Measurements from ENCODE around the gene TCHP.

TCHP gene

DNA sequence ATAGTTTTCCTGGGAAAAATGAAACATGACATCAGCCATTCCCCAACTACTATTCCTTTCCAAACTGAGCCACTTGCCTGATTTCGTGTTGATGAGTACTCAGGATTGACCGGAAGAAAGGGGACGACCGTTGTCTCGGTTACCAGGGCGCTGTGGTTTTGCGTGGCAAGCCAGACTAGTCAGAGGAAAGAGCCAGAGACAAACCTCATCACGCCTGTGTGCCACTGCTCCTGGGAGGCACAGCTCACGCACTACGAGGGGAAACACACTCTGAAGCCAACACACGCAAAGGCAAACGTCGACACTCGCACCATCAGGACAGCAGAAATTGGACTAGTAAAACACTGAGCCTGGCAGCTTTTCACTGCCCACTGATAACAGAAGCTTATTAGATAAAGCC, 61.1 kb downstream of the TCHP start:
- DNase-seq: no peak
- TF ChIP-seq GATA1 (IDR thresholded peaks at IDR 0.05; ENCODE audit: low read depth, low read length) (no peak), POLR2A (IDR thresholded peaks at IDR 0.05; ENCODE audit: low read length) (no peak)

DNA sequence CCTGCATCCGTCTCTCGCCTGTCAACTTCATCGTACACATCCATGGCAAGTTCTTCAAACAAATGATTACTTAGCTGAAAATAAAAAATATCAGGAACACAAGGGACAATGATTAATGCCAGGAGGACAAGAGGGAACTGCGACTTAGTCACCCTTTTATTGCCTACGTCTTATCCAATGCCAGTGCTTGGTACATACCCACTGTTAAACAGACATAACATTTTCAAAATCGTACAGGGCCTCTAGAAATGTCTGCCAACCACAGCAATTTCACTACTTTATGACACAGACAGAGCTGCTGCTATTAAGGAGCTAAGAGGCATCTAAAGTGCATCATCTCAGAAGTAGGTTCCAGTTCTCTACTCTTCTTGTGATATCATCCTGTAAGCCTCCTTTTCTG, 61.5 kb downstream of the TCHP start:
- no peak for DNase-seq
- no peak for TF ChIP-seq GATA1 (IDR thresholded peaks at IDR 0.05; ENCODE audit: low read depth, low read length)
- TF ChIP-seq POLR2A (IDR thresholded peaks at IDR 0.05; ENCODE audit: low read length): no peak

DNA sequence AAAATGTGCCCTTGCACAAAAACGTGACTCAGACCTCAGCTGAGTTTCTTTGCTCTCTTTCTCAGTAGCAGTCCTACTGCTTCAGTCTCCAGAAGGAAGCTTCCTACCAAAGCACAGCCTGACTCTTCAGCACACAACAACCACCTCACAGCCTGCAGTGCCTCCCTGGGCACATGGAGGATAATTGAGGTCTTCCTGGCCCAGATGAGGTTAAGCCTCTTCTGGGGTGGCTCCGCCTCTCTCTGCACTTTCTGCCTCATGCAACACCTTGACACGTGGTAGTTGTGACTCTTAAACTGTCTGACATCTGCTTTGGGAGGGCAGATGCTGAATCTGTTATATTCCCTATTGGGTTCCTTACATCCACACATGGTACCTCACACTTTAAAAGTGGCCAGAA, 62.3 kb downstream of the TCHP start:
- DNase-seq: no peak
- TF ChIP-seq GATA1 (IDR thresholded peaks at IDR 0.05; ENCODE audit: low read depth, low read length) (no peak), POLR2A (IDR thresholded peaks at IDR 0.05; ENCODE audit: low read length) (no peak)

DNA sequence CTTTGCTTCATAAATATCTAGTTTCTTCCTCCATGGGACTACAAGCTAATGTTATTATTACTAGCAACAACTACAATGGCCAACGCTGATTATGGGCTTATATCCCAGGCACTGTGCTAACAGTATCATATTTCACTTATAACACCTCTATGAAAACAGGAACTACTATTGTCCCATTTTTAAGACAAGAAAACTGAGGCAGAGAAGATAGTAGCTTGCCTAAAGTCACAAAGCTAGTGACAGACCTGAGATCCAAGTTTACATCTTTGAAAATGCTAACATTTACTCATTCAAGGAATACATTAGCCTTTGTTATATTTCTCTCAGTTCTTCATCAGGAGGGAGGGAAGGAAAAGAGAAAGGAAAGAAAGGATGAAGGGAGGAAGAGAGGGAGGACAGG, 63.3 kb downstream of the TCHP start:
- DNase-seq: no peak
- no peak for TF ChIP-seq GATA1 (IDR thresholded peaks at IDR 0.05; ENCODE audit: low read depth, low read length)
- TF ChIP-seq POLR2A (IDR thresholded peaks at IDR 0.05; ENCODE audit: low read length): no peak

DNA sequence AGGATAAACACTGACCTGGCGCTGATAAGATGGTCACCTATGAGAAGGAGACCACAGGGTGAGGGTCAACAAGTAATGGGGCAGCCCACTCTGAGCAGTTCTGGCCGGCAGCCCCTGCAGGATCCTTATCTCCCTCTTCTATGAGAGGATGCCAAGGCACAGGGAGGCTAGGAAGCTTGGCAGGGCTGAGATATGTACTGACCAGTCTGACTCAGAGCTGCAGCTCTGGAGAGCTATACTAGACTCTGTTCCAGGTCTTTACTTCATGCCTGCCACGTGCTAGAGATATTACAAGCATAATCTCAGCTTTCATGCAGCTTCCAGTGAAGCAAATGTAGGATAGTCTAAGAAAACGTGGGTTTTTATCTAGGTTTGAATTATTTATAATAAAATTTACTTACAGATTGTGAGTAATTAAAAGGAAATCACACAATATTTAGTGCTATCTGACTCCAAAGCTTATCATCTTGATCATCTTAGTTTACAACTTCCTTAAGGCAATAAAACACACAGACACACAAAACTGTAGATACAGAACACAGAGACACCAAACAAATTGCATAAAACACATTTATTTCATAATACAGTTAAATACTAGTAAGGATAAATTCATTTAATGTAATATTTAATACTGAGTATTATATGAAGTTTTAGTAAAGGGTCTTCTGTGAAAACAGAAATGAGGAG, 63.8 kb downstream of the TCHP start:
- TF ChIP-seq GATA1 (IDR thresholded peaks at IDR 0.05; ENCODE audit: low read depth, low read length): no peak
- TF ChIP-seq POLR2A (IDR thresholded peaks at IDR 0.05; ENCODE audit: low read length): no peak
- DNase-seq: no peak

DNA sequence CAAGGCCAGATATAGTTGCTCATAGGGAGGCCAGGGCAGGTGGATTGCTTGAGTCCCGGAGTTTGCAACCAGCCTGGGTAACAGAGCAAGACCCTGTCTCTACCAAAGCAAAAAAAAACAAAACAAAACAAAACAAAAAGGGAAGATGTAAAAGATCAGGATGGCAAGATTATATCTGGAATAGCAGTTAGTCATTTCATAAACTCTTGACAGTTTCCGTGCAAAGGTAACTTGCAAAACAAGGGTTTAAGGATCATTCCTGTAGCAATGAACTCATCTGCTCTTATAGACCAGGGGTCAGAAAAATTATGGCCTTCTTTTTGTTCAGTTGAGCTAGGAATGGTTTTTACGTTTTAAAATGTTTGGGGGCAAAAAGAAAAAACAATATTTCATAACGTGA, 66.5 kb downstream of the TCHP start:
- TF ChIP-seq GATA1 (IDR thresholded peaks at IDR 0.05; ENCODE audit: low read depth, low read length) (no peak), POLR2A (IDR thresholded peaks at IDR 0.05; ENCODE audit: low read length) (no peak)

DNA sequence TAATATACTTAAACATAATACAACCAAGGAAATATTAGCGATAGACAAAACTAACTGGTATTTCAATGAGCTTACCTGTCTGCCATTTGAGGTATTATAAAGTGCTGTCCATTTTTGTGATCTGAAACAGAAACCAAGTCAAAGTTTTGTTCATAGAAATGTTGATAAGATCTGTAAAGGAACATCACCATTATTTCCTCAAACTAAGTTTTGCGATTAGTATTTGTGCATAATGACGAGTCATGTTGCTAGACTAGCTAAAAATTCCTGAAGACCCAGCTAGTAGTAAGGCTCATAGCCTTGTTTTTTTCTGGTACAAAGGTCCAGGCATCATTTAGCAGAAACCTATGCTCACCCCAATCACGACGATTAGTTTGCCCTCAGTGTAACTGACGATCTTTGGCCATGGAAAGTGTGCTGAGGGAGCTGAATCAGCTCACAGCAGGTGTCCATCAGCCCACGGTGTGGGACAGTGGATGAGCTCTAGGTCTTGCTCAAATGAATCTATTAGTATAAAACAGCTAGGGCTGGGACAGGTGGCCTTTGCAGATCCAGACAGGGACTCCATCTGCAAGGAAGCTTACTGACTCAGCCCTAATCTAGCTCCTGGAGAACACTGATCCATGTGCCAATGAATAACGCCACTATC, 67.4 kb downstream of the TCHP start:
- TF ChIP-seq POLR2A (IDR thresholded peaks at IDR 0.05; ENCODE audit: low read length): no peak
- no peak for TF ChIP-seq GATA1 (IDR thresholded peaks at IDR 0.05; ENCODE audit: low read depth, low read length)
- no peak for DNase-seq

More for the DNA sequence above, 66.5 kb downstream of the TCHP start:
- no peak for DNase-seq
